GM06990 (cell line): Measurements from ENCODE around the gene EIF2B5.
A peak's percentile ranks its signal among the peaks of the same experiment; 100 is the strongest.

Experiments used
- DNase-seq: peaks from one replicate; pipeline ENCODE4 v3.0.0-alpha.2; 2011; ENCODE audit not compliant: insufficient read length; ENCODE audit errors: extremely low read depth
- H3K27me3 ChIP-seq: replicated peaks from 2 replicates; pipeline ENCODE4 v1.6.0; 2011; ENCODE audit warnings: low read length; ENCODE audit not compliant: control insufficient read depth, insufficient read depth
- H3K36me3 ChIP-seq: 2 replicates; pipeline ENCODE4 v1.5.1; 2011; ENCODE audit warnings: low read length; ENCODE audit not compliant: control insufficient read depth, insufficient read depth
- H3K4me3 ChIP-seq: replicated peaks from 2 replicates; pipeline ENCODE4 v1.5.1; 2011; ENCODE audit warnings: low read depth, mild to moderate bottlenecking, control low read depth, low read length
- TF ChIP-seq, protein P1 (sequence below): IDR thresholded peaks from 2 replicates; pipeline ENCODE4 v1.5.1; 2011; ENCODE audit warnings: low read length, control low read depth, mild to moderate bottlenecking, inconsistent platforms; ENCODE audit not compliant: insufficient read depth, poor library complexity, severe bottlenecking

EIF2B5 gene

DNA sequence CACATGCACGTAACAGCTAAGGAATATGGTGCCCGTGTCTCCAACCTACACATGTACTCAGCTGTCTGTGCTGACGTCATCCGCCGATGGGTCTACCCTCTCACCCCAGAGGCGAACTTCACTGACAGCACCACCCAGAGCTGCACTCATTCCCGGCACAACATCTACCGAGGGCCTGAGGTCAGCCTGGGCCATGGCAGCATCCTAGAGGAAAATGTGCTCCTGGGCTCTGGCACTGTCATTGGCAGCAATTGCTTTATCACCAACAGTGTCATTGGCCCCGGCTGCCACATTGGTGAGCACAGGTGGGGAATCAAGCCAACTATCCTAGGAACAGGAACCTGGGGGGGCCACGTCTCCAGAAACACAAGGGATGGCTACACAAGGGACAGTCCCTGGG, 5.3 kb downstream of the EIF2B5 start:
- Histone ChIP-seq H3K4me3 (no peak overlapping the region), H3K27me3 (no peaks in the 10 kb centered on the region), H3K36me3 (peaks cover 34% of the 10 kb centered on the region)
- no peak for DNase-seq
- TF ChIP-seq, protein P1, sequence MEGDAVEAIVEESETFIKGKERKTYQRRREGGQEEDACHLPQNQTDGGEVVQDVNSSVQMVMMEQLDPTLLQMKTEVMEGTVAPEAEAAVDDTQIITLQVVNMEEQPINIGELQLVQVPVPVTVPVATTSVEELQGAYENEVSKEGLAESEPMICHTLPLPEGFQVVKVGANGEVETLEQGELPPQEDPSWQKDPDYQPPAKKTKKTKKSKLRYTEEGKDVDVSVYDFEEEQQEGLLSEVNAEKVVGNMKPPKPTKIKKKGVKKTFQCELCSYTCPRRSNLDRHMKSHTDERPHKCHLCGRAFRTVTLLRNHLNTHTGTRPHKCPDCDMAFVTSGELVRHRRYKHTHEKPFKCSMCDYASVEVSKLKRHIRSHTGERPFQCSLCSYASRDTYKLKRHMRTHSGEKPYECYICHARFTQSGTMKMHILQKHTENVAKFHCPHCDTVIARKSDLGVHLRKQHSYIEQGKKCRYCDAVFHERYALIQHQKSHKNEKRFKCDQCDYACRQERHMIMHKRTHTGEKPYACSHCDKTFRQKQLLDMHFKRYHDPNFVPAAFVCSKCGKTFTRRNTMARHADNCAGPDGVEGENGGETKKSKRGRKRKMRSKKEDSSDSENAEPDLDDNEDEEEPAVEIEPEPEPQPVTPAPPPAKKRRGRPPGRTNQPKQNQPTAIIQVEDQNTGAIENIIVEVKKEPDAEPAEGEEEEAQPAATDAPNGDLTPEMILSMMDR: no peak

DNA sequence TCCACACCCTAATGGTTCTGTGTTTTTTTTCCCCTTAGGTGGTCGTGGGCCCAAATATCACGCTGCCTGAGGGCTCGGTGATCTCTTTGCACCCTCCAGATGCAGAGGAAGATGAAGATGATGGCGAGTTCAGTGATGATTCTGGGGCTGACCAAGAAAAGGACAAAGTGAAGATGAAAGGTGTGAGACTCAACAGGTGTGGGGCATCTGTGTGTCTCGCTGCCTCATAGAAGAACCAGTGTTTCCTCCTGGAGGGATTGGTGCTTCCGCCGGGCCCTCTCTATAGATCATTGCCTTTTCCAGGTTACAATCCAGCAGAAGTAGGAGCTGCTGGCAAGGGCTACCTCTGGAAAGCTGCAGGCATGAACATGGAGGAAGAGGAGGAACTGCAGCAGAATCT, 7.0 kb downstream of the EIF2B5 start:
- Histone ChIP-seq H3K36me3 (peaks cover 35% of the 10 kb centered on the region), H3K27me3 (no peaks in the 10 kb centered on the region)

DNA sequence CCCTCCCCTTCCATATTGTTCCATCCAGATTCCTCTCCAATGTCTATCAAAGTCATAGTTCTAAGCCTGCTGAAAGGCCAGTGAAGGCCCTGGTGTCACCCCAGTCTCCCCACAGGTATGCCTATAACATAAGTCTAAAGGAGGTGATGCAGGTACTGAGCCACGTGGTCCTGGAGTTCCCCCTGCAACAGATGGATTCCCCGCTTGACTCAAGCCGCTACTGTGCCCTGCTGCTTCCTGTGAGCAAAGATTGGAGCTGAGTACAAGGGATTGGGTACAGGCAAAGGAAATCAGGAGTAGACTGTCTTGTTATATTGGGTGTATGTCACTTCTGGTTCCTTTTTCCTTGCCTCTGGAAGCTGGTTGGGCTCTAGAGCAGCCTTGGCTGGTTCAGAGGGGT, 8.2 kb downstream of the EIF2B5 start:
- Histone ChIP-seq H3K36me3 (peaks cover 35% of the 10 kb centered on the region), H3K4me3 (no peak overlapping the region), H3K27me3 (no peaks in the 10 kb centered on the region)
- TF ChIP-seq, protein P1: no peak
- DNase-seq: no peak

More for the DNA sequence above, 7.0 kb downstream of the EIF2B5 start:
- TF ChIP-seq, protein P1: no peak
- DNase-seq: no peak
- H3K4me3 ChIP-seq: no peak overlapping the region

DNA sequence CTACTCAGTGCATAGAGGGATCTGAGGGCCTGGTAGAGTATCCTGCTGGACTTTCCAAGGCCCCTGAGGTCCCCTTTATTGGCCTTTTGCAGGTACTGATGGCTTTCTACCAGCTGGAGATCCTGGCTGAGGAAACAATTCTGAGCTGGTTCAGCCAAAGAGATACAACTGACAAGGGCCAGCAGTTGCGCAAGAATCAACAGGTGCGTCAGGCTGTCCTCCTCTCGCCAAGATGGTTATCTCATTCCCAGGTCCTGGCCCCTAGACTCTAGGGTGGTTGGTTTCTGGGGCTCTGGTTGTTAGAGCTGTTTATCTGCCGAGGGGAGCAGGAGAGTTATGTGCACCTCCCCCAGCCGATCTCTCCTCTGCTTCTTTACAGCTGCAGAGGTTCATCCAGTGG, 9.3 kb downstream of the EIF2B5 start:
- Histone ChIP-seq H3K36me3 (peaks cover 35% of the 10 kb centered on the region), H3K27me3 (no peaks in the 10 kb centered on the region), H3K4me3 (no peak overlapping the region)
- DNase-seq: no peak
- TF ChIP-seq, protein P1: no peak

DNA sequence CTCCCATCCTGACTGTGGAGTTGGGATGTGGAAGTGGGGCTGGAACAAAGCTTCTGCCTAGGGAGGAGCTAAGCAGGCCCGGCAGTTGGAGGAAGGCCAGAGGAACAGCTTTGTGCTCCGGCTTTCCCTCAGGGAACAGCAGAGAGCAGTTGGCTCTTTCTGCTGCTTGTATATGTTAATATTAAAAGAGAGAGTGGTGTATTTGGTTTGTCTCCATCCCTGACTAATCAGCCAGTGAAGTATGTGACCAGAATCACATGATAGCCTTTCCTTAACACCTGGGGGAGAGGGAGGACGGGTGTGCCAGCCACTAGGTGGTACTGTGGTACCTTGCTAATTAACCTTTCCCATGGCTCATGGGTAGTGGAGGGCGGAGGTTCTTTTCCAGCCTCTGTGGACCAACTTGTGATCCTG, 10.0 kb downstream of the EIF2B5 start:
- no peak overlapping the region for H3K4me3 ChIP-seq
- H3K36me3 ChIP-seq: peaks cover 34% of the 10 kb centered on the region
- TF ChIP-seq, protein P1: peak; percentile 24
- DNase-seq: no peak
- H3K27me3 ChIP-seq: no peaks in the 10 kb centered on the region

DNA sequence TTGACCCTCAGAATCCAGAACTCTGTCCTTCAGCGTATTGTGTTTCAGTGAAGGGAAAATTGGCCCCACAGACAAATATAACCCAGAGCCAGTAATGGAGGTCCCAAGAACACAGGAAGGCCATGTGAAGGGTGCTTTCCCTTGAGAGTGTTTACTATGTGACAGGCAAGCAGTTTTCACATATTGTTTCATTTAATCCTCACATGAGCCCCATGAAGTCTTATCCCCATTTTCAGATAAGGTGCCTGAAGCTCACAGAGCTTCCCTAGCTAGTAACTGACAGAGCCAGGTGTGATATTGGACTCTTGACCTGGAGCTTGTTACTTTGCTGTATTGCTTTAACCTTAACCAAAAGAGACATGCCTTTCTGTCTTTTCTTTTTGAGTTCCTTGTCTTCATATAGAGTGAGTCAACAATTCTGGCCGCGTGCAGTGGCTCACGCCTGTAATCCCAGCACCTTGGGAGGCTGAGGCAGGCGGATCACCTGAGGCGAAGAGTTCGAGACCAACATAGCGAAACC, 10.7 kb downstream of the EIF2B5 start:
- H3K36me3 ChIP-seq: peaks cover 28% of the 10 kb centered on the region
- no peak overlapping the region for H3K4me3 ChIP-seq
- no peaks in the 10 kb centered on the region for H3K27me3 ChIP-seq
- TF ChIP-seq, protein P1: no peak
- DNase-seq: no peak
